K562 (cell line): Measurements from ENCODE around the gene HIPK2. TPM values are rescaled to one million over a fixed set of nuclear protein-coding genes. Genes with fewer than 3 reads are reported as not detected.

Source experiments
- ATAC-seq: fragments of 200-7000 bp; cut with Tn5 transposase; 3 replicates; pipeline ENCODE4 v1.9.1; 2020; ENCODE audit warnings: moderate library complexity
- BruUV-seq: library from RNA; stranded (reverse); fragments of 400-500 nt; replicated peaks from 2 replicates; lab custom pipeline; 2021; lab: Mats Ljungman, UMichigan
- CTCF ChIA-PET: fragments of 300-600 bp; formaldehyde crosslinking; extraction: SDS; loops from one replicate; lab custom pipeline; 2021; ENCODE audit warnings: low intra/inter-chr PET ratio; lab: Yijun Ruan, JAX
- POLR2A ChIA-PET: fragments of 300-600, 350-650 bp; sonication (Branson Sonifier 250); formaldehyde crosslinking; extraction: SDS; loops from one replicate; lab custom pipeline; 2021; ENCODE audit warnings: antibody characterized with exemption, inconsistent platforms; lab: Yijun Ruan, JAX
- DNase-seq, 4 experiments: peaks; one replicate each; pipeline versions ENCODE4 v3.0.0 to v3.0.0-alpha.2; 2011 to 2018; ENCODE audit warnings: low spot score in 3 of 4, mixed read lengths in 3 of 4; ENCODE audit errors: extremely low read depth in 1 of 4
- FAIRE-seq: peaks from 2 replicates; lab custom pipeline; 2011; peaks lifted over from hg19 to GRCh38; lab: Jason Lieb, UNC
- H2AFZ ChIP-seq: 2 replicates; pipeline ENCODE4 v1.6.0; 2011; ENCODE audit warnings: low read depth, low read length, control low read depth, inconsistent platforms
- H3K27ac ChIP-seq: fragments of 200-600 bp; 3 replicates; pipeline ENCODE4 v1.8.0; 2011; ENCODE audit warnings: low read depth, mild to moderate bottlenecking, control low read depth, inconsistent platforms, low read length, moderate library complexity, mixed read lengths; ENCODE audit errors: extremely low read depth
- H3K27me3 ChIP-seq, 2 experiments: fragments of 300-600 bp in 1 of 2; 2 replicates in 1 of 2; 3 replicates in 1 of 2; pipeline versions ENCODE4 v1.6.0 to v1.8.0; 2011; ENCODE audit warnings: inconsistent platforms in 2 of 2, low read length in 2 of 2, mild to moderate bottlenecking in 1 of 2, mixed read lengths in 1 of 2, moderate library complexity in 1 of 2; ENCODE audit not compliant: control insufficient read depth in 2 of 2, insufficient read depth in 2 of 2
- H3K36me3 ChIP-seq: fragments of 300-600 bp; 3 replicates; pipeline ENCODE4 v1.8.0; 2011; ENCODE audit warnings: mild to moderate bottlenecking, low read length, inconsistent platforms; ENCODE audit not compliant: control insufficient read depth, insufficient read depth
- H3K4me1 ChIP-seq, 2 experiments: fragments of 200-600 bp in 1 of 2; replicated peaks in 1 of 2; 2 replicates in 1 of 2; 3 replicates in 1 of 2; pipeline versions ENCODE4 v1.5.1 to v1.8.0; 2011; ENCODE audit warnings: inconsistent platforms in 2 of 2, low read length in 2 of 2, mild to moderate bottlenecking in 1 of 2, mixed read lengths in 1 of 2, moderate library complexity in 1 of 2; ENCODE audit not compliant: control insufficient read depth in 2 of 2, insufficient read depth in 2 of 2
- H3K4me2 ChIP-seq: 2 replicates; pipeline ENCODE4 v1.6.1; 2011; ENCODE audit warnings: low read length, control low read depth, inconsistent platforms, mixed read lengths; ENCODE audit not compliant: insufficient read depth
- H3K4me3 ChIP-seq: fragments of 200-600 bp; sonication (generic), shearing (Covaris generic); 2 replicates; pipeline ENCODE4 v1.5.1; 2016; ENCODE audit warnings: control low read depth, inconsistent platforms
- H3K79me2 ChIP-seq: fragments of 200-600 bp; 3 replicates; pipeline ENCODE4 v1.8.0; 2011; ENCODE audit warnings: low read length, inconsistent platforms; ENCODE audit not compliant: control insufficient read depth, insufficient read depth
- H3K9ac ChIP-seq, 2 experiments: 2 replicates each; pipeline versions ENCODE4 v1.6.0 to v1.6.1; 2011; ENCODE audit warnings: low read depth in 2 of 2, low read length in 2 of 2, control low read depth in 1 of 2, inconsistent platforms in 1 of 2, mild to moderate bottlenecking in 1 of 2, mixed read lengths in 1 of 2; ENCODE audit not compliant: insufficient read depth in 1 of 2
- H3K9me1 ChIP-seq: one replicate; pipeline ENCODE4 v1.6.0; 2011; ENCODE audit warnings: inconsistent platforms, mild to moderate bottlenecking, low read length, moderate library complexity; ENCODE audit not compliant: control insufficient read depth, insufficient read depth
- H3K9me3 ChIP-seq: replicated peaks from 2 replicates; pipeline ENCODE4 v1.5.1; 2011; ENCODE audit warnings: low read depth, low read length, inconsistent platforms; ENCODE audit not compliant: control insufficient read depth, insufficient read depth
- H4K20me1 ChIP-seq: replicated peaks from 2 replicates; pipeline ENCODE4 v1.6.1; 2011; ENCODE audit warnings: low read length, inconsistent platforms, mixed read lengths; ENCODE audit not compliant: control insufficient read depth, insufficient read depth
- ELF1 ChIP-seq: fragments of 200-800 bp; sonication (Bioruptor generic); IDR thresholded peaks from 2 replicates; pipeline ENCODE4 v1.6.1; 2016; ENCODE audit warnings: missing genetic modification characterization, missing compliant biosample characterization
- EWSR1 ChIP-seq: fragments of 450-650 bp; IDR thresholded peaks from 2 replicates; pipeline ENCODE4 v1.6.1; 2018; ENCODE audit warnings: borderline replicate concordance, mild to moderate bottlenecking, low read depth, moderate library complexity; ENCODE audit not compliant: partially characterized antibody
- GTF2A2 ChIP-seq: IDR thresholded peaks from 2 replicates; pipeline ENCODE4 v1.6.1; 2016; ENCODE audit warnings: mild to moderate bottlenecking, missing genetic modification characterization, missing compliant biosample characterization
- HNRNPUL1 ChIP-seq: fragments of 200-400 bp; formaldehyde crosslinking; IDR thresholded peaks from 2 replicates; pipeline ENCODE4 v1.6.1; 2017; ENCODE audit warnings: low read length
- HSF4 ChIP-seq: fragments of 250-450 bp; sonication (Bioruptor Pico); IDR thresholded peaks from 2 replicates; pipeline ENCODE4 v2.1.2; 2022; ENCODE audit warnings: mild to moderate bottlenecking, moderate library complexity, borderline replicate concordance
- RFX7 ChIP-seq: fragments of 250-450 bp; sonication (Bioruptor Pico); IDR thresholded peaks from 2 replicates; pipeline ENCODE4 v1.5.1; 2021; ENCODE audit warnings: mild to moderate bottlenecking
- ZNF224 ChIP-seq: sonication (generic); formaldehyde crosslinking; IDR thresholded peaks from 2 replicates; pipeline ENCODE4 v1.8.0; 2022; ENCODE audit warnings: mild to moderate bottlenecking, missing genetic modification reagents
- ZNF263 ChIP-seq: sonication (generic); formaldehyde crosslinking; IDR thresholded peaks from 2 replicates; pipeline ENCODE4 v1.8.0; 2022; ENCODE audit warnings: mild to moderate bottlenecking, missing genetic modification reagents, borderline replicate concordance
- WGBS: fragments of 100-300 bp; shearing (Covaris generic); methylation state at CpG from one replicate; pipeline ENCODE4 v1.1.6; 2016; ENCODE audit warnings: low coverage, mixed read lengths; ENCODE audit not compliant: insufficient coverage; ENCODE audit errors: missing lambda C conversion rate; 5-methylcytosine and 5-hydroxymethylcytosine counted together
- in situ Hi-C: fragments of 300-500 bp; cut with MboI; formaldehyde crosslinking; loops from 4 replicates; pipeline ENCODE4 v1.15.0; 2018; ENCODE audit warnings: inconsistent platforms, mixed read lengths
- intact Hi-C: fragments of 100-400 bp; cut with micrococcal nuclease; formaldehyde crosslinking; loops from 2 replicates; pipeline ENCODE4 v1.14.2; 2022
- polyA plus RNA-seq, 8 experiments: library from polyadenylated mRNA; depleted of rRNA in 4 of 8; stranded (reverse) in 5 of 8; unstranded in 3 of 8; fragments of >200 nt; fragmentation: Nextera tagmentation in 2 of 8; fragmentation: Illumina TruSeq in 1 of 8; extraction: Ambion mirVana in 2 of 8; extraction: Trizol in 1 of 8; gene quantifications; 2 replicates each; pipeline versions ENCODE4 v1.2.1 to v1.2.3, GENCODE V29; 2011 to 2014; ENCODE audit warnings: inconsistent platforms in 1 of 8, missing spikeins in 1 of 8
- total RNA-seq, 7 experiments: library from RNA; depleted of rRNA in 6 of 7; stranded (reverse); fragments of >200 nt in 6 of 7; fragmentation: Illumina TruSeq in 2 of 7; extraction: Trizol in 2 of 7; gene quantifications; 2 replicates each; pipeline versions ENCODE4 v1.2.1 to v1.2.3, GENCODE V29; 2011 to 2021; ENCODE audit warnings: low replicate concordance in 1 of 7
- TF ChIP-seq, protein P1 (sequence below): sonication (generic); formaldehyde crosslinking; IDR thresholded peaks from 2 replicates; pipeline ENCODE4 v1.9.0; 2022; ENCODE audit warnings: mild to moderate bottlenecking, missing genetic modification reagents
- TF ChIP-seq, protein P2 (sequence below): fragments of 250-450 bp; sonication (Bioruptor Pico); IDR thresholded peaks from 2 replicates; pipeline ENCODE4 v1.8.0; 2021; ENCODE audit warnings: moderate library complexity, mild to moderate bottlenecking, inconsistent platforms
- TF ChIP-seq, protein P3 (sequence below): fragments of 250-450 bp; sonication (Bioruptor Pico); IDR thresholded peaks from 2 replicates; pipeline ENCODE4 v1.4.0; 2020; ENCODE audit warnings: mild to moderate bottlenecking, moderate library complexity, borderline replicate concordance
- TF ChIP-seq, protein P4 (sequence below): fragments of 450-650 bp; formaldehyde crosslinking; IDR thresholded peaks from 2 replicates; pipeline ENCODE4 v1.4.0; 2022; ENCODE audit warnings: mild to moderate bottlenecking, moderate library complexity

The HIPK2 gene
- total and polyA plus RNA-seq, 9 of the 15 experiments (the other 6 are each of a cell fraction or from before 2014, with no cell fraction given), result 0.69 to 19.8 (median 5.1) TPM

DNA sequence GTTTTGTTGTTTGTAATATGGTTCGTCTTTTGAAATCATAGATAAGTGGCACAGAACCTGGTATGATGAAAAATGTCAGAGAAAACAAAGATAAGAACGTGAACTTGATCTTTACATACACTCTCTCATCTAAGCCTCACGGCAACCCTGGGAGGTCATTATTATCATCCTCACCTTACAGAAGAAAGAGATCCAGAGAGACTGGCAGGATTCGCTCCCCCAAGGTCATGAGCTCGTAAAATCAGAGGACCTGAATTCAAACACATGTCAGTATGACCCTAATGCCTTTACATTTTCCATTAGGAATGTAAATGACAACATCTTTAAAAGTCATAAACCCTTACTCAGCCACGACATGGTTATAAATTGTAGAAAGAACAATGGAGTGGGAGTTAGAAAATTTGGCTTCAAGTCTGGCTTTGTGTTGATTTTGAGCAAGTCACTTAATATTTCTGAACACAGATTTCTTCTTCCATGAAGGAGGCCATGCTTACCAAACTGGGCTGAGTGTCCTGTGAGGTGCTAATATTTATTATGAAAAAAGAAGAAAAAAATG lies 35.9 kb downstream of the HIPK2 start:
- H3K4me1 ChIP-seq, result no peaks in the 10 kb centered on the region
- H3K79me2 ChIP-seq, result no peaks in the 10 kb centered on the region
- BruUV-seq, result no TSS peak
- no peak overlapping the region for H3K9ac ChIP-seq
- no peaks in the 10 kb centered on the region for H3K9me3 ChIP-seq
- H3K4me3 ChIP-seq, result no peak overlapping the region
- H3K4me2 ChIP-seq, result no peak overlapping the region
- no peak overlapping the region for H2AFZ ChIP-seq
- no peak overlapping the region for H3K27ac ChIP-seq
- DNase-seq (no peak), ATAC-seq (no peak), FAIRE-seq (no peak)
- 35% methylated on average over 6 of the region's 6 CpGs for WGBS
- H3K36me3 ChIP-seq, result no peaks in the 10 kb centered on the region
- peaks cover 42% of the 10 kb centered on the region for H4K20me1 ChIP-seq
- ChIA-PET CTCF (no interaction called here), POLR2A (interaction anchor here (0.6 to 1.4 kb wide), 6 partner anchors 9 to 19 kb away, joined by 3 to 5 read pairs (median 3); no protein-coding TSS in a partner anchor)
- intact Hi-C loops (no loop called here), in situ Hi-C loops (no loop called here)
- peaks cover 0 to 19% of the 10 kb centered on the region in 2 experiments; a peak in 2 of 5 replicates for H3K27me3 ChIP-seq
- no peaks in the 10 kb centered on the region for H3K9me1 ChIP-seq
- TF ChIP-seq, protein P1, sequence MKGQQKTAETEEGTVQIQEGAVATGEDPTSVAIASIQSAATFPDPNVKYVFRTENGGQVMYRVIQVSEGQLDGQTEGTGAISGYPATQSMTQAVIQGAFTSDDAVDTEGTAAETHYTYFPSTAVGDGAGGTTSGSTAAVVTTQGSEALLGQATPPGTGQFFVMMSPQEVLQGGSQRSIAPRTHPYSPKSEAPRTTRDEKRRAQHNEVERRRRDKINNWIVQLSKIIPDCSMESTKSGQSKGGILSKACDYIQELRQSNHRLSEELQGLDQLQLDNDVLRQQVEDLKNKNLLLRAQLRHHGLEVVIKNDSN (CRISPR knock-in tag), result no peak
- TF ChIP-seq RFX7 (CRISPR knock-in tag) (no peak), ZNF263 (CRISPR knock-in tag) (no peak), HNRNPUL1 (no peak), GTF2A2 (tag) (no peak), EWSR1 (no peak), ELF1 (tag) (no peak), ZNF224 (CRISPR knock-in tag) (no peak), HSF4 (CRISPR knock-in tag) (no peak)
- TF ChIP-seq, protein P2, sequence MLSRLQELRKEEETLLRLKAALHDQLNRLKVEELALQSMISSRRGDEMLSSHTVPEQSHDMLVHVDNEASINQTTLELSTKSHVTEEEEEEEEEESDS (CRISPR knock-in tag), result no peak
- TF ChIP-seq, protein P3, sequence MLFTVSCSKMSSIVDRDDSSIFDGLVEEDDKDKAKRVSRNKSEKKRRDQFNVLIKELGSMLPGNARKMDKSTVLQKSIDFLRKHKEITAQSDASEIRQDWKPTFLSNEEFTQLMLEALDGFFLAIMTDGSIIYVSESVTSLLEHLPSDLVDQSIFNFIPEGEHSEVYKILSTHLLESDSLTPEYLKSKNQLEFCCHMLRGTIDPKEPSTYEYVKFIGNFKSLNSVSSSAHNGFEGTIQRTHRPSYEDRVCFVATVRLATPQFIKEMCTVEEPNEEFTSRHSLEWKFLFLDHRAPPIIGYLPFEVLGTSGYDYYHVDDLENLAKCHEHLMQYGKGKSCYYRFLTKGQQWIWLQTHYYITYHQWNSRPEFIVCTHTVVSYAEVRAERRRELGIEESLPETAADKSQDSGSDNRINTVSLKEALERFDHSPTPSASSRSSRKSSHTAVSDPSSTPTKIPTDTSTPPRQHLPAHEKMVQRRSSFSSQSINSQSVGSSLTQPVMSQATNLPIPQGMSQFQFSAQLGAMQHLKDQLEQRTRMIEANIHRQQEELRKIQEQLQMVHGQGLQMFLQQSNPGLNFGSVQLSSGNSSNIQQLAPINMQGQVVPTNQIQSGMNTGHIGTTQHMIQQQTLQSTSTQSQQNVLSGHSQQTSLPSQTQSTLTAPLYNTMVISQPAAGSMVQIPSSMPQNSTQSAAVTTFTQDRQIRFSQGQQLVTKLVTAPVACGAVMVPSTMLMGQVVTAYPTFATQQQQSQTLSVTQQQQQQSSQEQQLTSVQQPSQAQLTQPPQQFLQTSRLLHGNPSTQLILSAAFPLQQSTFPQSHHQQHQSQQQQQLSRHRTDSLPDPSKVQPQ (CRISPR knock-in tag), result no peak
- TF ChIP-seq, protein P4, sequence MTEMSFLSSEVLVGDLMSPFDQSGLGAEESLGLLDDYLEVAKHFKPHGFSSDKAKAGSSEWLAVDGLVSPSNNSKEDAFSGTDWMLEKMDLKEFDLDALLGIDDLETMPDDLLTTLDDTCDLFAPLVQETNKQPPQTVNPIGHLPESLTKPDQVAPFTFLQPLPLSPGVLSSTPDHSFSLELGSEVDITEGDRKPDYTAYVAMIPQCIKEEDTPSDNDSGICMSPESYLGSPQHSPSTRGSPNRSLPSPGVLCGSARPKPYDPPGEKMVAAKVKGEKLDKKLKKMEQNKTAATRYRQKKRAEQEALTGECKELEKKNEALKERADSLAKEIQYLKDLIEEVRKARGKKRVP (CRISPR knock-in tag), result no peak
